Measurements from ENCODE around the gene PTGR2.

Gene PTGR2

DNA sequence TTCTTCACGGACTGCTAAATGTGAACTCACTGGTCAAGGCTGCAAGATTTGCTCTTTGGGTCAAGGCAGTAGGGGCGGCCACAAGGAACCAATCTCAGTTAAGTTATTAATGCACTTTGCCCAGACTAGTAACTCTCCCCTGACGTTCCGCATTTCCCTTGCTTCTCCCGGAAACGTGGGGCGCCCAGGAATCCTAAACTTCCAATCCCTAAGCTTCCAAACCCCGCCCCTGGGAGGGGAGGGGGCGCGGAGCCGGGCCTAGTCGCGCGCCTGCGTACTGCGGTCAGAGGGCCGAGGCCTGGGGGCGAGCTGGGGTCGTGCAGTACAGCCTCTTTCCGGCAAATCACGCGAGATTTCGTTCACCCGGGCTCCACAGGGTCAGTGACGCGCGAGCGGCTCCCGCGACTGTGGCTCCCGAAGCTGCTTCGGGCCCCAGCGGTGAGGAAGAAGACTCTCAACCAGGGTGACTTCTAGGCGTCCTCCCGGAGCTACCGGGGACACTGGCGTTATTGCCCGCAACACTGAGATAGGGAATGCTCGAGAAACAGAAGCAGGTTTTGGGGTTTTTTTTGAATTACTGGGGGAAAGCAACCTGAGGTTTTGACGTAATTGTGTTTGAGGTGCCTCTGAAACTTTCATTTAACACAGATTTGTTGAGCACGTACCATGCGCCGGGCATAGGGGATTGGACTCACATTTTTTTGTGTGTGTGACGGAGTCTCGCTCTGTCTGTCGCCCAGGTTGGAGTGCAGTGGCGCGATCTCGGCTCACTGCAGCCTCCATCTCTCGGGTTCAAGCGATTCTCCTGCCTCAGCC lies at the start of gene PTGR2:
Gene PTGR2 (plus strand): TSS at position 265 of the 816 bp plus-strand sequence. CDS start 7,032 bp downstream, outside the sequence.
- Histone ChIP-seq H3K4me3 (ENCODE audit: low read depth, low read length) (peak within 1 kb of the TSS; percentile 70), H3K27ac (peak within 1 kb of the TSS; percentile 97), H3K9ac (peak within 1 kb of the TSS; percentile 55), H3K4me1 (peaks cover 14% of the 10 kb centered on the region), H3K27me3 (ENCODE audit: control insufficient read depth, insufficient read depth, low read length) (no peaks in the 10 kb centered on the region), H3K4me2 (ENCODE audit: low read length) (peak within 1 kb of the TSS; percentile 83), H3K9me3 (ENCODE audit: control insufficient read depth, low read length) (no peaks in the 10 kb centered on the region), H3K79me2 (no peaks in the 10 kb centered on the region), H2AFZ (peak within 1 kb of the TSS; percentile 93), H3K36me3 (ENCODE audit: control insufficient read depth, insufficient read depth, low read length) (no peaks in the 10 kb centered on the region)
- TF ChIP-seq, protein P1, sequence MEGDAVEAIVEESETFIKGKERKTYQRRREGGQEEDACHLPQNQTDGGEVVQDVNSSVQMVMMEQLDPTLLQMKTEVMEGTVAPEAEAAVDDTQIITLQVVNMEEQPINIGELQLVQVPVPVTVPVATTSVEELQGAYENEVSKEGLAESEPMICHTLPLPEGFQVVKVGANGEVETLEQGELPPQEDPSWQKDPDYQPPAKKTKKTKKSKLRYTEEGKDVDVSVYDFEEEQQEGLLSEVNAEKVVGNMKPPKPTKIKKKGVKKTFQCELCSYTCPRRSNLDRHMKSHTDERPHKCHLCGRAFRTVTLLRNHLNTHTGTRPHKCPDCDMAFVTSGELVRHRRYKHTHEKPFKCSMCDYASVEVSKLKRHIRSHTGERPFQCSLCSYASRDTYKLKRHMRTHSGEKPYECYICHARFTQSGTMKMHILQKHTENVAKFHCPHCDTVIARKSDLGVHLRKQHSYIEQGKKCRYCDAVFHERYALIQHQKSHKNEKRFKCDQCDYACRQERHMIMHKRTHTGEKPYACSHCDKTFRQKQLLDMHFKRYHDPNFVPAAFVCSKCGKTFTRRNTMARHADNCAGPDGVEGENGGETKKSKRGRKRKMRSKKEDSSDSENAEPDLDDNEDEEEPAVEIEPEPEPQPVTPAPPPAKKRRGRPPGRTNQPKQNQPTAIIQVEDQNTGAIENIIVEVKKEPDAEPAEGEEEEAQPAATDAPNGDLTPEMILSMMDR (IDR thresholded peaks at IDR 0.05): peak; percentile 19

DNA sequence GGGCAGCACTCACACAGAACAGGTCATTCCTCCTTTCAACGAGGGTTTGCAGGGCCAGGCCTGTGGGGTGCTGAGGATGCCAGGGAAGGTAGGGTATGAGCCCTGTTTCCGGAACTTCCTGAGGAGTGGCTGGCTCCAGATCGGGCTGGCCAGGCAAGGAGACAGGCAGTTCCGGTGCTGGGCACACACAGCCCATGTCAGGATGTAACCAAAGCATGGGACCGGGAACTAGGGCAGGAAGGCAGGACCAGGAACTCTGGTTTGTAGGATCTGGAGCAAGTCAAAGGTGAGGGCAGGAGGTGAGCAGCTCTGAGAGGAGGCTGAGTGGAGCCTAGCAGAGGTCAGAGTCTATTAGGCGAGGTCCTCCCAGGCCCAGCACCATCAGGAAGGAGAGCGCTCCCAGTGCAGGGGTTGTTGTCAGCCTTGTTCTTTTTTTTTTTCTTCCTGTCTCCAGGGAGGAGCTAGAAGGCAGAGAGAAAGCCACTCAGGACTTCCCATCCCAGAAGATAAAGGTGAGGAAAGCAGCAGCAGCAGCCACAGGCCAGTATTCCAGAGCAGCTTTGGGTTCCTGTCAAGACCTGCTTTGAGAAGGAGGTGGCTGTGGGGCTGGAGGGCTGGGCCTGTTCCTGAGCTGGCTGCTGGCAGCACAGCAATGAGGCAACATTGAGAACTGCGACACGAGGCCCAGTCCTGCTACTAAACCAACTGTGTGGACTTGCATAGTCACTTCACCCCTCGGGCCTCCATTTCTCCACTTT lies 49.0 kb upstream of the PTGR2 start:
- Histone ChIP-seq H3K9me3 (ENCODE audit: control insufficient read depth, low read length) (no peaks in the 10 kb centered on the region), H3K27ac (peak overlapping the region; percentile 66), H3K4me1 (peaks cover 17% of the 10 kb centered on the region), H3K9ac (no peak overlapping the region), H3K4me2 (ENCODE audit: low read length) (no peak overlapping the region), H3K4me3 (ENCODE audit: low read depth, low read length) (no peak overlapping the region), H3K79me2 (no peaks in the 10 kb centered on the region), H3K36me3 (ENCODE audit: control insufficient read depth, insufficient read depth, low read length) (no peaks in the 10 kb centered on the region), H2AFZ (peak overlapping the region; percentile 81), H3K27me3 (ENCODE audit: control insufficient read depth, insufficient read depth, low read length) (no peaks in the 10 kb centered on the region)
- TF ChIP-seq, protein P1 (IDR thresholded peaks at IDR 0.05): no peak

DNA sequence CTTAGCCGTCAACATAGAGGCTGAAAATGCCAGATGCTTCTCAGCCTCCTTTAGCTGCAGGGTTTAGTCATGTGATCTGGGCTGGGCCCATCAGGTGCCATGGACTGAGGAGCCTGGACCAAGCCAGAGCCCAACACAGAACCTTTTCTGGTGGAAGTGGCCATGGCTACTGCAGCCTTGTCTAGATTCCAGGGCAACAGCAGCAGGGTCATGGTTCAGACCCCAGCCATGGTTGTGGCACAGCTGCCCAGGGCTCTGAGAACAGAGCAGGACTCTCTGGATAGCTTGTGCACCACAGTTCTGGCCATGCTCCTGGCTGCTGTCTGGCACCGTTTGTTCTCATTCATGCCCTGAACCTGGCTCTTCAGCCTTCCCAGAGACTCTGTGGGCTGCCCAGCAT lies 47.0 kb upstream of the PTGR2 start:
- Histone ChIP-seq H2AFZ (no peak overlapping the region), H3K27ac (no peak overlapping the region), H3K36me3 (ENCODE audit: control insufficient read depth, insufficient read depth, low read length) (no peaks in the 10 kb centered on the region), H3K9me3 (ENCODE audit: control insufficient read depth, low read length) (no peaks in the 10 kb centered on the region), H3K27me3 (ENCODE audit: control insufficient read depth, insufficient read depth, low read length) (no peaks in the 10 kb centered on the region), H3K4me2 (ENCODE audit: low read length) (no peak overlapping the region), H3K4me1 (peaks cover 12% of the 10 kb centered on the region), H3K4me3 (ENCODE audit: low read depth, low read length) (no peak overlapping the region), H3K9ac (no peak overlapping the region), H3K79me2 (no peaks in the 10 kb centered on the region)
- TF ChIP-seq, protein P1 (IDR thresholded peaks at IDR 0.05): no peak

DNA sequence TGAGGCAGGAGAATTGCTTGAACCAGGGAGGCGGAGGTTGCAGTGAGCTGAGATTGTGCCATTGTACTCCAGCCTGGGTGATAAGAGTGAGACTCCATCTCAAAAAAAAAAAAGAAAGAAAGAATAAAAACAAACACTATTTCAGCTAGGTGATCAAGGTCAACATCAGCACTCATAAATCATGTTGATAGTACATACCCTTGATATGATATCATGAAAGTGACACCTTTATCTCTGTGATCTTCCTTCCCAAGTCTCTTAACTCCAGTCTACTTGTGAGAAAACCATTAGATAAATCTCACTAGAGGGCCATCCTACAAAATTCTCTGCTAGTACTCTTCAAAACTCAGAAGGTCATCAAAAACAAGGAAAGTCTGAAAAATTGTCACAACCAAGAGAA lies 44.2 kb upstream of the PTGR2 start:
- TF ChIP-seq, protein P1 (IDR thresholded peaks at IDR 0.05): no peak
- Histone ChIP-seq H3K4me3 (ENCODE audit: low read depth, low read length) (no peak overlapping the region), H3K4me1 (peaks cover 7% of the 10 kb centered on the region)

More for the DNA sequence above, 44.2 kb upstream of the PTGR2 start:
- no peak overlapping the region for H3K4me2 ChIP-seq (ENCODE audit: low read length)
- no peaks in the 10 kb centered on the region for H3K36me3 ChIP-seq (ENCODE audit: control insufficient read depth, insufficient read depth, low read length)
- H3K9me3 ChIP-seq (ENCODE audit: control insufficient read depth, low read length): no peaks in the 10 kb centered on the region
- no peaks in the 10 kb centered on the region for H3K79me2 ChIP-seq
- no peak overlapping the region for H2AFZ ChIP-seq
- H3K27me3 ChIP-seq (ENCODE audit: control insufficient read depth, insufficient read depth, low read length): no peaks in the 10 kb centered on the region
- peak overlapping the region; percentile 26 for H3K27ac ChIP-seq
- no peak overlapping the region for H3K9ac ChIP-seq

Data from parathyroid adenoma (tissue), 2 donors.